Stimulated activated CD8-positive, alpha-beta memory T cell treated with anti-CD3 and anti-CD28 coated beads, Interleukin-12 subunit alpha, Interleukin-12 subunit beta, amount 100 ng/mL, for 24 hours (primary cell): Measurements from ENCODE around the gene PSME3.

ENCODE experiments used
- DNase-seq: peaks from one replicate; pipeline ENCODE4 v3.0.0-alpha.2; 2020; ENCODE audit errors: extremely low read depth

PSME3 gene, protein sequence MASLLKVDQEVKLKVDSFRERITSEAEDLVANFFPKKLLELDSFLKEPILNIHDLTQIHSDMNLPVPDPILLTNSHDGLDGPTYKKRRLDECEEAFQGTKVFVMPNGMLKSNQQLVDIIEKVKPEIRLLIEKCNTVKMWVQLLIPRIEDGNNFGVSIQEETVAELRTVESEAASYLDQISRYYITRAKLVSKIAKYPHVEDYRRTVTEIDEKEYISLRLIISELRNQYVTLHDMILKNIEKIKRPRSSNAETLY

DNA sequence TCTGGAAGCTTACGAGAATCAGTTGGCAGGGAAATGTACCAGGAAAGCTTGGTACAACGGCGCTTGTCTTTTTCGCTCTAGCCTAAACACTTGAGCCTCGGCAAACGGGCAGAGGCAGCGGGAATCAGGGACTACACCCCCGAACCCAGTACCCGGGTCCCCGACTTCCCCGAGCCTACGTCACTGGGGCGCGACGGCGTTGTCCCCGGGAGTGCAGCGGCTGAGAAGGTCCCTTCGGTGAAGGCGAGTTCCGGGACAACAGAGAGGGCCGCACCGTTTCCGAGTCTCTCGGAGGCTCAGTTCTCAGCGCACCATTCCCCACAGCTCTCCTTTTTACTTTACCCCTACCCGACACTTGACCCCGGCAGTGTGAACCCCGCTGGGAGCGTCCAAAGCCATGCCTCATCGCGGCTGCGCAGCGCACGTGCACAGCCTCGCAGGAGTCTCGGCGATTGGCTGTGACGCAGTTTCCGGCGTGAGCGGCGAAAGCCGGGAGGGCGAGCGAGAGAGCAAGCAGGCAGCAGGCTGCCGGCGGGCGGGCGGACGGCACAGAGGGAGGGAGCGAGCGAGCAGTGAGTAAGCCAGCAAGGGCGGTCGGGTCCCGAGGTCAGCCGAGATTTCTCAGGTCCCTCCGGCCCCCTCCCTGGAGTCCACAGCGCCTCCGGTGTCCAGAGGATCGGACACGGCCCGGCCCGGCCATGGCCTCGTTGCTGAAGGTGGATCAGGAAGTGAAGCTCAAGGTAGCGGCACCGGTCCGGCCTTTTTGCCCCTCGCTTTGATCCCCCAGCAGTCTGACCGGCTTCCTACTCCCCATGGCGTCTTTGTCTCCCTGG, at the start of gene PSME3:
PSME3 (plus strand) TSS at position 464 of the 833 bp plus-strand sequence; CDS start at position 699, 235 bp downstream.
- peak; percentile 82 for DNase-seq

DNA sequence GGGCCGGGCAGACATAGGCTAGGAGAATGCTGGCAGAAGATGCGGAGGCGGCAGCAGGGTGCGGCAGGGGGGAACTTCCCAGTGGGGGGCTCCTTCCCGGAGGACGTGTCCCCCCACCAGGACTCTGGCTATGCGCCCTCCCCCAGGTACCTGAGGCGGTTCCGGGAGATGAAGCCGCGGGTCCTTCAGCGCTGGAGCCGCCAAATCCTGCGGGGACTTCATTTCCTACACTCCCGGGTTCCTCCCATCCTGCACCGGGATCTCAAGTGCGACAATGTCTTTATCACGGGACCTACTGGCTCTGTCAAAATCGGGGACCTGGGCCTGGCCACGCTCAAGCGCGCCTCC, 49.4 kb upstream of the PSME3 start:
- no peak for DNase-seq

DNA sequence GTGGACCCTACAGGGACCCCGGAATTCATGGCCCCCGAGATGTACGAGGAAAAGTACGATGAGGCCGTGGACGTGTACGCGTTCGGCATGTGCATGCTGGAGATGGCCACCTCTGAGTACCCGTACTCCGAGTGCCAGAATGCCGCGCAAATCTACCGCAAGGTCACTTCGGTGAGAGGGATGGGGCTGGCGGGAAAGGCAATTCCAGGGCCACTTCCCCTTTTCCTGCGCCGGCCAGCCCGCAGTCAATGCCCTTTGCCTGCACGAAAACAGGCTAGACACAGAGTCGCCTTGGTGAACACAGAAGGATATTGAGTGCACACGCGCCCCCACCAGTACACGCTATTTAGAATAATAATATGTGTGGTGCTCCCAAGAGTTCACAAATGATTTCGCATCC, 48.8 kb upstream of the PSME3 start:
- DNase-seq = no peak

DNA sequence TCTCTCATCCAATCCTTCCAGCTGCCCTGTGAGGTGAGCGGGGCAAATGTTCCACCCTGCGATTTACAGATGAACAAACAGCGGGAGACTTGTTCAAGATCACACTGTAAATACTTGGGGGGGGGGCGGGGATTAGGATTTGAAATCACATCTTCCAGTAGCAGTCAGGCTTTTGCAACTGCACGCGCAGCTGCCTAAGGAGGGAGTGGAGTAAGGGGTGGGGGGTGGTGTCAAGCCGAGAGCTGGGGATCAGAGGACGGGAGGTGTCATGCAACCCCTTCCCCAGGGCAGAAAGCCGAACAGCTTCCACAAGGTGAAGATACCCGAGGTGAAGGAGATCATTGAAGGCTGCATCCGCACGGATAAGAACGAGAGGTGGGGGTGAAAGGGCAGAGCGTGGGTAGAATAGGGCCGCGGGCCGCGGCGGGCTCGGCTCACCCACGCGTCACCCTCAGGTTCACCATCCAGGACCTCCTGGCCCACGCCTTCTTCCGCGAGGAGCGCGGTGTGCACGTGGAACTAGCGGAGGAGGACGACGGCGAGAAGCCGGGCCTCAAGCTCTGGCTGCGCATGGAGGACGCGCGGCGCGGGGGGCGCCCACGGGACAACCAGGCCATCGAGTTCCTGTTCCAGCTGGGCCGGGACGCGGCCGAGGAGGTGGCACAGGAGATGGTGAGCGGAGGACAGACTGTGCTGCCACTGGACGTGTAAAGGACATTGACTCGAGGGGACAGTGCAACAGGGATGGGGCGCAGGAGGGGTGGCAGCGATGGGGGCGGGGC, 48.2 kb upstream of the PSME3 start:
- no peak for DNase-seq

DNA sequence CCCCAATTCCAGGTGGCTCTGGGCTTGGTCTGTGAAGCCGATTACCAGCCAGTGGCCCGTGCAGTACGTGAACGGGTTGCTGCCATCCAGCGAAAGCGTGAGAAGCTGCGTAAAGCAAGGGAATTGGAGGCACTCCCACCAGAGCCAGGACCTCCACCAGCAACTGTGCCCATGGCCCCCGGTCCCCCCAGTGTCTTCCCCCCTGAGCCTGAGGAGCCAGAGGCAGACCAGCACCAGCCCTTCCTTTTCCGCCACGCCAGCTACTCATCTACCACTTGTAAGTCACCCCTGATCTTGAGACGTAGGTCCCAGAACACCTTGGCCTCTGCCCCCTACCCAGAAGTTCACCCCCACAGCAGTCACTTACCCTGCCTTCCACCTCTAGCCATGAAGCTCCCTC, 45.9 kb upstream of the PSME3 start:
- DNase-seq = no peak

DNA sequence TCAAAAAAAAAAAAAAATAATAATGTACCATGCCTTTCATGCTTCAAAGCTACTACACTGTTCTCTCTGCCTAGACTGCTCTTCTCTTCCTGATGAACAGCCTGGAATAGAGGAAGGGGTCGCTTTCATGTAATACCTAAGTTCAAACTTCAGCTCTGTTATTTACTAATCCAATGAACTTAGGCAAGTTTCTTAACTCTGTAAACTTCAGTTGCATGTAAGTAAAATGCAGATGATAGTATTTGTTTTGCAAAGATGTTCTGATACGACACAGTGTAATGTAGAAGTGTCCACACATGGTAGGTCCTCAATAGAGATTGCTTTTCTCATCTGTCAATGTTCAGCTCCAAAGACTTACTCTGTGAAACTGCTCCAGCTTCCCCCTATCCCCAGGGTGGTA, 41.2 kb upstream of the PSME3 start:
- DNase-seq = no peak

DNA sequence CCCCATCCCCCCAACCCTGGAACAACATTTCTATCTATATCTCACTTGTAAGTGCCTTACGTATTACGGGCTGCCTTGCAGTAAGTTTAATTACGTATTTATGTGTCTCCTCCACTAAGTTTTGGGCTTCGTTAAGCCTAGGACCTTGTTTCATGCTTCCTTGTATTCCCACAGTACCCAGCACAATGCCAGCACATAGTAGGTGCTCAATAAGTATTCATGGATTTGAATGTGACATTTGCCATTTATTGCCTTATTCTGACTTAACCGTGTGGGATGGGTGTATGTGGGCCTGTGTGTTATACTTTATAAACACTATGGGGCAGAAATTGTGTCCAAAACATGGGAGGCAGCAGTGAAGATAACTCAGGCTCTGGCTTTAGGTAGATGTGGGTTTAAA, 40.7 kb upstream of the PSME3 start:
- DNase-seq = no peak

DNA sequence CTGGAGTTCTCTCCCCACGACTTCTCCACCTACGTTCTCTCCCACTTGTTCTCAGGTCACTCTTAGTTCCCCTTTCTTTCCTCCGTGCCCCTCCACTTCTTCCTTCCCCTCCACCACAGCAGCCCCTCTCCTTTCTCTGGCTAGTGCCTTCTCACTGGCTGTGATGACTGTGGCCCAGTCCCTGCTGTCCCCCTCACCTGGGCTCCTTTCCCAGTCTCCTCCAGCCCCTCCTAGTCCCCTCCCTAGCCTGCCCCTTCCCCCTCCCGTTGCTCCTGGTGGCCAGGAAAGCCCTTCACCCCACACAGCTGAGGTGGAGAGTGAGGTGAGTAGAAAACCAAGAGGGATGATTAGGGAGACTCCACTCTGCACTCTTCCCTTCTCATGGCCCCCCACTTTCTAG, 38.1 kb upstream of the PSME3 start:
- no peak for DNase-seq

DNA sequence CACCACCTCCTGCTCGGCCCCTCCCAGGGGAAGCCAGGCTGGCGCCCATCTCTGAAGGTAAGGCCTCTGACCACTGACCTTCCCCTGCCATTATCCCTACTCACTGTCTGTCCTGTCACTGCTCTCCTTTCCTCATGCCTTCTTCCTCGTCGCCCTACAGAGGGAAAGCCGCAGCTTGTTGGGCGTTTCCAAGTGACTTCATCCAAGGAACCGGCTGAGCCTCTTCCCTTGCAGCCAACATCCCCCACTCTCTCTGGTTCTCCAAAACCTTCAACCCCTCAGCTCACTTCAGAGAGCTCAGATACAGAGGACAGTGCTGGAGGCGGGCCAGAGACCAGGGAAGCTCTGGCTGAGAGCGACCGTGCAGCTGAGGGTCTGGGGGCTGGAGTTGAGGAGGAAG, 37.7 kb upstream of the PSME3 start:
- no peak for DNase-seq

DNA sequence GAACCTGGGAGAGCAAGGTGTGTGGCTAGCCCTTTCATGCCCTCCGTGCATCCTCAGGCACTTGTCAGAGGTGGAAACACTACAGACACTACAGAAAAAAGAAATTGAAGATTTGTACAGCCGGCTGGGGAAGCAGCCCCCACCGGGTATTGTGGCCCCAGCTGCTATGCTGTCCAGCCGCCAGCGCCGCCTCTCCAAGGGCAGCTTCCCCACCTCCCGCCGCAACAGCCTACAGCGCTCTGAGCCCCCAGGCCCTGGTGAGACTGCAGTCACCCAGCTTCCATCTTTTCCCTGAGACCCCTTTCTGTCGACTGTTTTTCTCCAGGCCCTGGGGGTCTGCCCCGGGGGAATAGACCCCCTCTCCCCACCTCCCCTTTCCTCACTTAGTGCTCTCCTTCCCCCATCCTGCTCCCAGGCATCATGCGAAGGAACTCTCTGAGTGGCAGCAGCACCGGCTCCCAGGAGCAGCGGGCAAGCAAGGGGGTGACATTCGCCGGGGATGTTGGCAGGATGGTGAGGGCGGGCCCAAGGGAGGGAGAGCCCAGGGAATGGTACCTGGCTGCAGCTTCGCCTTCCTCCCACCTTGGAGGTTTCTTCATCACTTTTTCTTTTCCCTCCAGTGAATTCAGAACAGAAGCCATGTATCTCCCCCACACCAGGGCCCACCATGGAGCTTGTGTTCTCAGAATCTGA, 37.0 kb upstream of the PSME3 start:
- DNase-seq = no peak

DNA sequence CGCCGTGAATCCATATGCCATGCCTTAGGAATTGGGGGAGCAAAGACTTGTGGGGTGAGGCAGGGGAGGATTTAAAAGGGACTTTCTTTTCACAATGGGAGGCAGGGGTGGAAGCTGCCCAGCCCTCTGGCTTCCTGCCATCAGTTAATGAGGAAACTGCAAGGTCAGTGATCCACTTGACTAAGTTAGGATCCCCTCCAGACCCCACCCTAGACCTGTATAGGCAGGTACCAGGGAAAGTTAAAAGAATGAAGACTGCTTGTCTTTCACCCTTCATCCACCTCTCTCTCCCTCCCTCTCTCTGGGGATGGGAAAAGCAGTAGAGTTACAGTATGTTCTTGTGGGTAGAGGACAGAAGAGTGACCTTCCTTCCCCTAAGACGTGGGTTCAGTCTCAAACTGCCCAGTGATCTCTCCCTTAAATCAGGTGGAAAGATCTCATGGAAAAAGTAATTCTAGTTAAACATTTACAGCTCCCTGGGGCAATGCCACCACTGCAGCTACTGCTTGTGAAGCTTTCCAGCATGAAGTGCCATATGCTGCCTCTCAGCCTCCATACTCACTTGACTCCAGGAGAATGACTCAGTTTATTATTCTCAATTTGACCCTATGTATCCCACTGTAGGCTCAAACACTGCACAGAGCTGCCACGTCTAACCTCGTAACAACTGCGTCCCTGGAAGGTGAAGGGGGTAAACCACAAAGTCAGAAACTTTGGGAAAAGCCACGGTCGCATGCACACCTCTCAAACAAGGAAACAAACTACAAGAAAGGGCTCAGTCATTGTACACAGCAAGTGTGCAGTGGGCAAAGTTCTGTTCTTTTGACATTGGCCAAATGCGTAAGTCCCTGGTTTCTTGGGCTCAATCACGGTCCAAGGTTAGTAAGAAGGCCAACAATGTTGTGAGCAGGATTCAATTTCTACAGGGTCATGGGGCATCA, 35.9 kb upstream of the PSME3 start:
- no peak for DNase-seq

DNA sequence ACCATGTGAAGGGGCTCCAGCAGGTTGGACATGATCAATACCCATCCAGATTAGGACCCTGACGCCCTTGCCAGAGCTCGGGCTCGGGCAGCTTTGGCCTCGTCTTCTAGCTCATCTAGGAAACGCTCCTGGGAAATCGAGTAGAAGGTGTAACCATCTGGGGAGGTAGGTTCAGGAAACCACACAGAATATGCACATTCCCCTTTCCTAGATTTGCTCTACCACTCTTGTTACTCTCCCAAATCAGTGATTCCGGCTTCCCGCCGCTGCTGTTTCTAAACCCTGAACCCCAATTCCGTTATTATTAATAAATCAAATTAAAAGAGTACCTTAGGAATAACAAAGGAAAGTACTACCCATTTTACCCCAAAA, 35.2 kb upstream of the PSME3 start:
- DNase-seq = no peak

DNA sequence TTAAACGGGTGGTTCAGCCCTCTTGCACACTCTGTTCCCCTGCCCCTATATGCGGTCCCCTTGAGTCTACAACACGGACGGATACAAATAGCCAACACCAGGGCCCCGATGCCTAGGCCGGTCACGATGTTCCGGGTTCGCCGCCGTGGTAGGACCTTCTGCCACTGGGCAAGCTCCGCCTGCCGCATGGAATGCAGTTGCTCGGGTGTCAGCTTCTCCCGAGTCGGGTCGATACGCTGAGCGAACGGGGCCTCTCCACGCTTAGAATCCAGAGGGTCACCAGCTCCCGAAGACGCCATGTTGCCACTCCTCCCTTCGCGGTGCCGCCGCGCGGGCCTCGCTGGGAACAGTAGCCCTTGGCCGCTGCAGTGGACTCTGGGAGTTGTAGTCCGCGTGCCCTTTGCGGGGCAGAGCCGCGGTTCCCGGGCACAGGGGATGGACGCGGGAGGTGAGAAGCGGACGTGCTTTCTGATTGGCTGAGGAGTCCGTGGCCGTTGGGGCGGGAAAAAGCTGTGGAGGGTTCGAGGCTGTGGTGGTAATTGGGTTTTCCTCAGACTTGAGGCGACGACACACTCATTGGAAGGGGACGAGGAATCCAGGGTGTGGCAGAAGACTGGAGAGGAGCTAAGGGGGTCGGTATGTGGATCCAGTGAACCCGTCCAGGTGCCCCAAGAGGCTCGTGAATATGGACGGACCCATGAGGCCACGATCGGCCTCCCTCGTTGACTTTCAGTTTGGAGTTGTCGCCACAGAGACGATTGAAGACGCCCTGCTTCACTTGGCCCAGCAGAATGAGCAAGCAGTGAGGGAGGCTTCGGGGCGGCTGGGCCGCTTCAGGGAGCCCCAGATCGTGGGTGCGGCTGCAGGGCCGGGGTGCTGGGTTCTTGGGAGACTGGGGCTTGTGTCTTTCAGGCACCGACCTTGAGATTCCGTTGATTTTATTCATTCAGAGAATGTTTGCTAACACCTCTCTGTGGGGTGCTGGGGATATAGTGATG, 34.5 kb upstream of the PSME3 start, which contains the start of the genes CNTD1 and COA3:
CNTD1 (plus strand) TSS at position 479 of the 998 bp plus-strand sequence; CDS start at position 686, 207 bp downstream.
COA3 (minus strand) TSS at position 322 of the 998 bp plus-strand sequence; CDS start at position 299, 23 bp downstream.
- peak; percentile 58 for DNase-seq

DNA sequence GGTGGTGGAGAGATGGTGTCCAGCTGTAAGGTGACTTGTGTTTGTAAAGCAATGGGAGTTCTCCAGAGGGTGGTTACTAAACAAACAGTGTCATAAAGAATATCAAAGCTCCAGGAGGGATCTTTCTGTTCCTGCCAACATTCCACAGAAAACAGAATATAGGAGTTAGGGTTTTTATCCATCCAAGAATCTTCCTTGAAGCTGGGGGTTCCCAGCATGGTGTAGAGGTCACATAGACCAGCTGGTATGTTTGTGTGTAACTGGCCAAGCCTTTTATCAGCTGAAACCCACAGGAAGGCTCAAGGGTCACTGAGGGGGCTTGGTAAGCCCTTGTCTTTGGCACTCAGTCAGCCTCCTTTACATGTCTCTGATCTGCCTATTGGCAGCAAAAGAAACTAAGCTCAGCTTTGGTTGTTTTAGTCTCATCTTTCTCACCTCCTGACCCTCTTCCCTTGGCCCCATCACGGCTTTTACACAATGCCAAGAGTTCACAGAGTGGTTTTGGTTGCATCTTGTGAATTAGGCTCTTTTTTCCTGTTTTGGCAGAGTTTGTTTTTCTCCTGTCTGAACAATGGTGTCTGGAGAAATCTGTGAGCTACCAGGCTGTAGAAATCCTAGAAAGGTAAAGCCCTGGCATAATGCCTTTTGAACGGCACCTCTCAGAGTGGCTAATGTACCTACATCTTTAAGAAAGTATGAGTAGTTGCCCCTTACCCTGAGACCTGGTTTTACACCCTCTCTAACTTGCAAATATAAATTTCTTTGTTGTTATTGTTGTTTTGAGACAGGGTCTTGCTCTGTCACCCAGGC, 29.9 kb upstream of the PSME3 start:
- DNase-seq = no peak

DNA sequence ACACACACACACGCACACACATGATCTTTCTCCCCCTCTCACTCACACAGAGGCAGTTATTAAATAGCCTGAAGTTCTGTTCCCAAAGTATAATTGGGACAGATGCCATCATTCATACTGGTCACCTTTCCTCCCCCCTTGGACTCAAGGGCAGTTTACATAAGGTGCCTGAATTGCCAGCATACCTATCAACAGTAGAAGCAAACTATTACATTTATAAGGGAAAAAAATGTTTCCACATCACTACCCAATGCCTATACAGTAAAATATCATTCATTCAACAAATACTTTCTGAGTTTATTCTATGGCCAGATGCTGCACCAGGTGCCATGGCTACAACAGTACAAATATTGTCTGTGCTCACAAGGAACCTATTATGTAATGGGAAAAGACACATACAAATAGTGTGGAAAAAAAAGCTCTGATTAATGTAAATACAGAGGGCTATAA, 28.3 kb upstream of the PSME3 start:
- DNase-seq = no peak

DNA sequence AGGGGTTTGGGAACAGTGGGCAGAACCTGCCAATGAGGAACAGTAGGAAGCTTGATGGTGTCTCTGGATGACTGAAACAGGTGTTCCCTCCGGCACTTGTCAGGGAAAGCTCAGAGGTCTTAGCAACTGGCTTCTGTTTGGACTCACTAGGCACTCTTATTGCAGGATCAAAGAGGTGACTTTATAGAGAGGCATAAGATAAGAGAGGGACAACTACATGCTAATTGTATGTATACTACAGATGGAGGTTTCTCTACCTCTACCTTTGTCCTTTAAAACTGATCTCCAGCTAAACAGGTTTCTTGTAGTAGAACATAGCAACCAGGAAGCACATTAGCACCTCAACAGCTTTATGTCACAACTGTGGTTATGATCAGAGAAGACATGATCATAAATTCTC, 26.9 kb upstream of the PSME3 start:
- DNase-seq = no peak

DNA sequence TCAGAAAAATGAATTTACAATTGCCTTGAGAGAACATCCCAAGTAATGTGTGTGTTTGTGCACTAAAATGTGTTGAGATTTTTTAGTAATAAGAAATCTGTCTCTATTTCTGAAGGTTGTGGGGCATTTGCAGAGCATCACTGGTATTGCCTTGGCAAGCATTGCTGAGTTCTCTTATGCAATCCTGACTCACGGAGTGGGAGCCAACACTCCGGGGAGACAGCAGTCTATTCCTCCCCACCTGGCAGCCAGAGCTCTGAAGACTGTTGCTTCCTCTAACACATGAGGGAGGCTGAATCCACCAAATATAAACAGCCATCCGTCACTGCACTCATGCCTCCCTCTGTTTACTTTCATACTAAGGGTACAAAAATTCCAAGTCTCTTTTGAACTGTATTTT, 23.9 kb upstream of the PSME3 start:
- no peak for DNase-seq

DNA sequence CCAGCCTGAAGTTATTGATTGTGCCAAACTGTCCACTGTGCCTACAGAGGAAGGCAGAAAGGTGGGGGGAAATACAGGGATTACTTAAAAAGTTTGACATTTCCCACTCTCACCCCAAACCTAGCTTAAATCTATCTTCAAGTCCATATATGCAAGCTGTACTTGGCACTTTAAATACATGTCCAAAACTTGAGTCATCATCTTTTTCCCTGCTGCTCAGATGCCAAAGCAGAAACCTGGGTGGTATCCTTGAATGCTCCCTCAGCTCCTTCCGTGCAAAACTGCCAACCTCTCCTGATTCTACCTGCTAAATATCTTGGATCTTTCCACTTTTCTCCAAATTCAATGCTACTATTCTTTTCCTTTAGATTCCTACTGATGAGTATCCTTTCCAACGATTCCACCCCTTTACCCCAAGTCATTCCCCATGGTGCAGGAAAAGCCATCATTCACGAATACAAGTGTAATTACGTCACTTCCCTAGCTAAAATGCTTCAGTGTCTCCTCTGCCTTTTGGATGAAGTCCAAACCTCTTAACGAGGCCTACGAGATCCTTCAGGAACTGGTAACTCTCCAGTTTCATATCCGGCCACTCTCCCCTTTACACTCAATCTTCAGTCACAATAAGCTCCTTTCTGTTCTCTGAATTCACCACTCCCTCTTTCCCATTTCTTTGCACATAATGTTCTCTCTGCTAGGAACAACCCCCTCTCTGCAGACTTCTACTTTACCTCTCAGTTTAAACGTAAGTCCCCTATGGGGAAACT, 18.4 kb upstream of the PSME3 start:
- DNase-seq = no peak
